H9 (cell line): Measurements from ENCODE around the gene CSN1S1. TPM values are rescaled to one million over a fixed set of nuclear protein-coding genes. Genes with fewer than 3 reads are reported as not detected.

Source experiments
- DNase-seq: peaks from one replicate; pipeline ENCODE4 v3.0.0-alpha.2; 2017
- H2AFZ ChIP-seq: one replicate; pipeline ENCODE4 v1.6.1; 2013; ENCODE audit warnings: mild to moderate bottlenecking, low read length, control low read depth, moderate library complexity
- H2AK5ac ChIP-seq: 2 replicates; pipeline ENCODE4 v1.6.1; 2013; ENCODE audit warnings: low read length, control low read depth, mixed read lengths; ENCODE audit not compliant: insufficient read length
- H2BK120ac ChIP-seq: one replicate; pipeline ENCODE4 v1.6.1; 2013; ENCODE audit warnings: low read depth, mild to moderate bottlenecking, low read length, control low read depth, inconsistent platforms; ENCODE audit not compliant: poor library complexity, severe bottlenecking
- H2BK12ac ChIP-seq: 2 replicates; pipeline ENCODE4 v1.6.1; 2013; ENCODE audit warnings: low read length, control low read depth, mixed read lengths, low read depth; ENCODE audit not compliant: insufficient read length
- H2BK15ac ChIP-seq: 2 replicates; pipeline ENCODE4 v1.6.1; 2013; ENCODE audit warnings: low read depth, low read length, control low read depth
- H2BK20ac ChIP-seq: one replicate; pipeline ENCODE4 v1.6.1; 2013; ENCODE audit warnings: low read depth, mild to moderate bottlenecking, low read length, control low read depth, inconsistent platforms; ENCODE audit not compliant: poor library complexity, severe bottlenecking
- H2BK5ac ChIP-seq: 2 replicates; pipeline ENCODE4 v1.6.1; 2013; ENCODE audit warnings: low read length, control low read depth, mixed read lengths; ENCODE audit not compliant: insufficient read length
- H3K14ac ChIP-seq: 2 replicates; pipeline ENCODE4 v1.6.1; 2013; ENCODE audit warnings: low read length, control low read depth; ENCODE audit not compliant: insufficient read depth
- H3K18ac ChIP-seq: 2 replicates; pipeline ENCODE4 v1.6.1; 2013; ENCODE audit warnings: low read depth, mild to moderate bottlenecking, mixed read lengths, low read length, control low read depth; ENCODE audit not compliant: insufficient read length
- H3K23ac ChIP-seq: 2 replicates; pipeline ENCODE4 v1.6.1; 2013; ENCODE audit warnings: low read length, control low read depth, mixed read lengths, low read depth; ENCODE audit not compliant: insufficient read length
- H3K23me2 ChIP-seq: 2 replicates; pipeline ENCODE4 v1.6.1; 2013; ENCODE audit warnings: low read depth, mild to moderate bottlenecking, mixed read lengths, low read length, control low read depth; ENCODE audit not compliant: insufficient read length, poor library complexity, severe bottlenecking
- H3K27ac ChIP-seq: 2 replicates; pipeline ENCODE4 v1.5.1; 2013; ENCODE audit warnings: low read length, control low read depth, mixed read lengths, low read depth; ENCODE audit not compliant: insufficient read length
- H3K27me3 ChIP-seq: 2 replicates; pipeline ENCODE4 v1.6.1; 2013; ENCODE audit warnings: low read length, control low read depth, inconsistent platforms; ENCODE audit not compliant: insufficient read depth
- H3K4ac ChIP-seq: 2 replicates; pipeline ENCODE4 v1.6.1; 2013; ENCODE audit warnings: low read depth, mild to moderate bottlenecking, control low read depth, inconsistent platforms, low read length, moderate library complexity
- H3K4me1 ChIP-seq: 2 replicates; pipeline ENCODE4 v1.6.1; 2013; ENCODE audit warnings: low read length, control low read depth, inconsistent platforms; ENCODE audit not compliant: insufficient read depth
- H3K4me2 ChIP-seq: 2 replicates; pipeline ENCODE4 v1.6.1; 2013; ENCODE audit warnings: low read length, control low read depth, mixed read lengths; ENCODE audit not compliant: insufficient read length, insufficient read depth
- H3K56ac ChIP-seq: 2 replicates; pipeline ENCODE4 v1.6.1; 2013; ENCODE audit warnings: low read depth, mild to moderate bottlenecking, mixed read lengths, low read length, control low read depth; ENCODE audit not compliant: insufficient read length
- H3K79me1 ChIP-seq: 2 replicates; pipeline ENCODE4 v1.6.1; 2013; ENCODE audit warnings: low read depth, mild to moderate bottlenecking, moderate library complexity, low read length, control low read depth, inconsistent platforms; ENCODE audit not compliant: insufficient read depth, poor library complexity, severe bottlenecking
- H3K79me2 ChIP-seq: 2 replicates; pipeline ENCODE4 v1.6.1; 2013; ENCODE audit warnings: low read length, control low read depth, inconsistent platforms; ENCODE audit not compliant: insufficient read depth
- H3K9ac ChIP-seq: 2 replicates; pipeline ENCODE4 v1.6.1; 2013; ENCODE audit warnings: low read length, control low read depth, mixed read lengths; ENCODE audit not compliant: insufficient read length; ENCODE audit errors: extremely low read depth
- H3K9me3 ChIP-seq: one replicate; pipeline ENCODE4 v1.6.1; 2013; ENCODE audit warnings: low read depth, low read length, inconsistent platforms; ENCODE audit not compliant: control insufficient read depth
- H3T11ph ChIP-seq: one replicate; pipeline ENCODE4 v1.6.1; 2013; ENCODE audit warnings: mild to moderate bottlenecking, low read length, control low read depth, inconsistent platforms
- H4K20me1 ChIP-seq: one replicate; pipeline ENCODE4 v1.6.1; 2013; ENCODE audit not compliant: control insufficient read depth, insufficient read length, insufficient read depth
- H4K5ac ChIP-seq: 2 replicates; pipeline ENCODE4 v1.6.1; 2013; ENCODE audit warnings: low read depth, mild to moderate bottlenecking, mixed read lengths, low read length, control low read depth; ENCODE audit not compliant: insufficient read length
- H4K8ac ChIP-seq: replicated peaks from 2 replicates; pipeline ENCODE4 v1.6.1; 2013; ENCODE audit warnings: low read length, control low read depth, mixed read lengths, low read depth; ENCODE audit not compliant: insufficient read length
- H4K91ac ChIP-seq: 2 replicates; pipeline ENCODE4 v1.6.1; 2013; ENCODE audit warnings: low read depth, mild to moderate bottlenecking, moderate library complexity, mixed read lengths, low read length, control low read depth; ENCODE audit not compliant: insufficient read length
- H3K27ac Mint-ChIP-seq, 3 experiments: 2 replicates in 2 of 3; 3 replicates in 1 of 3; pipeline ENCODE4 v1.8.0; 2020 to 2021; ENCODE audit warnings: mixed read lengths in 3 of 3, mild to moderate bottlenecking in 1 of 3, moderate library complexity in 1 of 3
- H3K27me3 Mint-ChIP-seq: 2 replicates; pipeline ENCODE4 v1.8.0; 2021; ENCODE audit warnings: low read depth, mild to moderate bottlenecking, moderate library complexity, mixed read lengths
- H3K36me3 Mint-ChIP-seq, 3 experiments: 2 replicates in 2 of 3; 3 replicates in 1 of 3; pipeline ENCODE4 v1.8.0; 2020 to 2021; ENCODE audit warnings: low read depth in 3 of 3, mixed read lengths in 3 of 3; ENCODE audit not compliant: insufficient read depth in 1 of 3
- H3K4me1 Mint-ChIP-seq, 2 experiments: 2 replicates each; pipeline ENCODE4 v1.8.0; 2020; ENCODE audit warnings: mixed read lengths in 2 of 2
- H3K4me3 Mint-ChIP-seq, 2 experiments: 2 replicates in 1 of 2; 3 replicates in 1 of 2; pipeline ENCODE4 v1.8.0; 2020 to 2021; ENCODE audit warnings: mild to moderate bottlenecking in 2 of 2, mixed read lengths in 2 of 2, moderate library complexity in 1 of 2
- H3K9me3 Mint-ChIP-seq, 2 experiments: 2 replicates in 1 of 2; 3 replicates in 1 of 2; pipeline ENCODE4 v1.8.0; 2020; ENCODE audit warnings: mild to moderate bottlenecking in 2 of 2, mixed read lengths in 2 of 2, moderate library complexity in 1 of 2
- WGBS: extraction: QIAGEN DNeasy Blood & Tissue Kit; methylation state at CpG from one replicate; pipeline ENCODE4 v1.1.7; 2013; ENCODE audit warnings: missing lambda C conversion rate, low lambda C conversion rate, mixed read lengths; ENCODE audit not compliant: insufficient read length; ENCODE audit errors: extremely low coverage; 5-methylcytosine and 5-hydroxymethylcytosine counted together
- total RNA-seq: library from RNA; stranded (reverse); gene quantifications from 2 replicates; pipeline ENCODE4 v1.2.1, GENCODE V29; 2021
- TF ChIP-seq, protein P1 (sequence below): fragments of 200-600 bp; sonication (generic); conservative IDR thresholded peaks from 3 replicates; pipeline ENCODE4 v1.8.0; 2021; ENCODE audit warnings: antibody characterized with exemption, mild to moderate bottlenecking

The CSN1S1 gene
- total RNA-seq, 1 experiment from 2014 or later, result not detected

DNA sequence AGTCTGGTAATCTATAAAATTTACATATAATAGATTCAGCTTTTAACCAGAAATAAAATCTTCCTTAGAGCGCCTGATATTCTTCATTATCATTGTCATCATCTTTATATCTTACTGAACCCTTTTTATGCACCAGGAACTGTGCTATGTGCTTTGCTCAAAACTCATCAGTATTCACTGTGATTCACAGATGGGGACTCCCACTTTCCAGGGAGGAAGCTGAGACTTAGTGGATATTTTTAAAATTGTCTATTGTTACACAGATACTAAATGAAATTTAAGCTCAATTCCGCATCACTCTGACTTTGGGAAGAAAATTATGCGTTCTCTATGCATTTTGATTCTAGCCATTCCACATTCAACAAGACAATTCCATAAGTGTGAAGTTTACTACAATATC lies 36.1 kb upstream of the CSN1S1 start:
- Histone ChIP-seq H4K8ac (no peak overlapping the region), H4K5ac (no peak overlapping the region), H3K9ac (no peak overlapping the region), H2BK20ac (no peak overlapping the region), H2AK5ac (no peak overlapping the region), H3K27ac (no peak overlapping the region), H2AFZ (no peak overlapping the region), H3K79me2 (no peaks in the 10 kb centered on the region), H2BK15ac (no peak overlapping the region), H3T11ph (no peak overlapping the region), H3K4me1 (no peaks in the 10 kb centered on the region), H3K27me3 (no peaks in the 10 kb centered on the region), H3K56ac (no peak overlapping the region), H3K79me1 (no peaks in the 10 kb centered on the region), H2BK120ac (no peak overlapping the region), H2BK12ac (no peak overlapping the region), H3K4me2 (no peak overlapping the region), H4K91ac (no peak overlapping the region), H3K4ac (no peak overlapping the region), H2BK5ac (no peak overlapping the region), H3K23ac (no peak overlapping the region), H4K20me1 (no peaks in the 10 kb centered on the region), H3K9me3 (no peaks in the 10 kb centered on the region), H3K18ac (no peak overlapping the region), H3K23me2 (no peaks in the 10 kb centered on the region), H3K14ac (no peak overlapping the region)
- no peak overlapping the region for H3K27ac Mint-ChIP-seq
- H3K9me3 Mint-ChIP-seq, result no peaks in the 10 kb centered on the region
- WGBS, result no CpG with 5 or more reads among the region's 3 CpGs
- no peak for DNase-seq
- H3K4me1 Mint-ChIP-seq, result no peaks in the 10 kb centered on the region
- no peak overlapping the region for H3K4me3 Mint-ChIP-seq
- no peaks in the 10 kb centered on the region for H3K36me3 Mint-ChIP-seq
- TF ChIP-seq, protein P1, sequence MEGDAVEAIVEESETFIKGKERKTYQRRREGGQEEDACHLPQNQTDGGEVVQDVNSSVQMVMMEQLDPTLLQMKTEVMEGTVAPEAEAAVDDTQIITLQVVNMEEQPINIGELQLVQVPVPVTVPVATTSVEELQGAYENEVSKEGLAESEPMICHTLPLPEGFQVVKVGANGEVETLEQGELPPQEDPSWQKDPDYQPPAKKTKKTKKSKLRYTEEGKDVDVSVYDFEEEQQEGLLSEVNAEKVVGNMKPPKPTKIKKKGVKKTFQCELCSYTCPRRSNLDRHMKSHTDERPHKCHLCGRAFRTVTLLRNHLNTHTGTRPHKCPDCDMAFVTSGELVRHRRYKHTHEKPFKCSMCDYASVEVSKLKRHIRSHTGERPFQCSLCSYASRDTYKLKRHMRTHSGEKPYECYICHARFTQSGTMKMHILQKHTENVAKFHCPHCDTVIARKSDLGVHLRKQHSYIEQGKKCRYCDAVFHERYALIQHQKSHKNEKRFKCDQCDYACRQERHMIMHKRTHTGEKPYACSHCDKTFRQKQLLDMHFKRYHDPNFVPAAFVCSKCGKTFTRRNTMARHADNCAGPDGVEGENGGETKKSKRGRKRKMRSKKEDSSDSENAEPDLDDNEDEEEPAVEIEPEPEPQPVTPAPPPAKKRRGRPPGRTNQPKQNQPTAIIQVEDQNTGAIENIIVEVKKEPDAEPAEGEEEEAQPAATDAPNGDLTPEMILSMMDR, result no peak
- no peaks in the 10 kb centered on the region for H3K27me3 Mint-ChIP-seq
